Mammary epithelial cell (primary cell): ENCODE results near the gene EMILIN3.

Experiments used
- CTCF ChIP-seq, 2 donors: IDR thresholded peaks in 1 of 2; conservative IDR thresholded peaks in 1 of 2; 2 replicates each; pipeline ENCODE4 v1.5.1; 2011 to 2012; ENCODE audit warnings: inconsistent platforms in 2 of 2, low read length in 2 of 2, mild to moderate bottlenecking in 2 of 2, control low read depth in 1 of 2, low read depth in 1 of 2; ENCODE audit not compliant: insufficient read depth in 1 of 2; ENCODE audit errors: extremely low read depth in 1 of 2
- EZH2 ChIP-seq: IDR thresholded peaks from 2 replicates; pipeline ENCODE4 v1.6.1; 2012; ENCODE audit warnings: low read length, inconsistent platforms, borderline replicate concordance

GRCh38 chr20:41393705-41394066 lies 27.1 kb upstream of the EMILIN3 start:
- no peak for TF ChIP-seq CTCF (conservative IDR thresholded peaks at IDR 0.05 in 1 of 2, IDR thresholded peaks at IDR 0.05 in 1 of 2; ENCODE audit: extremely low read depth in 1 of 2, insufficient read depth in 1 of 2, low read depth in 1 of 2, low read length in 2 of 2)
- TF ChIP-seq EZH2, result no peak
